Globus pallidus (tissue), 1 donor: ENCODE measurements around the gene ACOXL.

ENCODE experiments used
- DNase-seq: peaks from one replicate; pipeline ENCODE4 v3.0.0-alpha.2; 2015; ENCODE audit warnings: low spot score

Gene ACOXL

GRCh38 chr2:110718990-110719389 is 13.4 kb upstream of the ACOXL start:
- DNase-seq, result no peak

GRCh38 chr2:110720547-110720946 is 11.8 kb upstream of the ACOXL start:
- DNase-seq, result no peak

- DNase-seq, result no peak
Measured at GRCh38 chr2:110724820-110725219, 7.6 kb upstream of the ACOXL start.

- DNase-seq, result no peak
Measured at GRCh38 chr2:110725370-110725769, 7.0 kb upstream of the ACOXL start.

GRCh38 chr2:110725859-110726258 is 6.5 kb upstream of the ACOXL start:
- no peak for DNase-seq

- no peak for DNase-seq
Measured at GRCh38 chr2:110726285-110726684, 6.1 kb upstream of the ACOXL start.

GRCh38 chr2:110727923-110728322 is 4.5 kb upstream of the ACOXL start:
- DNase-seq, result no peak

GRCh38 chr2:110729106-110729505 is 3.3 kb upstream of the ACOXL start:
- DNase-seq, result no peak

GRCh38 chr2:110731064-110731463 is 1.3 kb upstream of the ACOXL start:
- no peak for DNase-seq

GRCh38 chr2:110735366-110735765 is 3.0 kb downstream of the ACOXL start:
- no peak for DNase-seq

- DNase-seq, result no peak
Measured at GRCh38 chr2:110737783-110738182, 5.4 kb downstream of the ACOXL start.

GRCh38 chr2:110740747-110741349 is 8.5 kb downstream of the ACOXL start:
- DNase-seq, result no peak

GRCh38 chr2:110741491-110741980 is 9.2 kb downstream of the ACOXL start:
- no peak for DNase-seq

GRCh38 chr2:110742412-110742811 is 10.0 kb downstream of the ACOXL start:
- no peak for DNase-seq

GRCh38 chr2:110743600-110743999 is 11.2 kb downstream of the ACOXL start:
- DNase-seq, result no peak

- DNase-seq, result no peak
Measured at GRCh38 chr2:110744429-110744828, 12.1 kb downstream of the ACOXL start.

GRCh38 chr2:110745048-110745447 is 12.7 kb downstream of the ACOXL start:
- DNase-seq, result no peak

GRCh38 chr2:110746586-110747521 is 14.5 kb downstream of the ACOXL start:
- DNase-seq, result no peak

- no peak for DNase-seq
Measured at GRCh38 chr2:110747522-110748488, 15.4 kb downstream of the ACOXL start.

- DNase-seq, result no peak
Measured at GRCh38 chr2:110748489-110748867, 16.1 kb downstream of the ACOXL start.

- DNase-seq, result no peak
Measured at GRCh38 chr2:110751642-110752041, 19.3 kb downstream of the ACOXL start.

- no peak for DNase-seq
Measured at GRCh38 chr2:110752871-110753270, 20.5 kb downstream of the ACOXL start.
